ENCODE measurements around the gene RBM38.

Gene RBM38

GRCh38 chr20:57437672-57438330, 46.6 kb downstream of the RBM38 start:
- no peak for DNase-seq

- no peak for DNase-seq
Measured at GRCh38 chr20:57438552-57438951, 47.4 kb downstream of the RBM38 start.

GRCh38 chr20:57439432-57439831, 48.2 kb downstream of the RBM38 start:
- peak; percentile 8 for DNase-seq

GRCh38 chr20:57439993-57440392, 48.8 kb downstream of the RBM38 start:
- DNase-seq = no peak

- no peak for DNase-seq
Measured at GRCh38 chr20:57440678-57441509, 49.7 kb downstream of the RBM38 start.

- DNase-seq = no peak
Measured at GRCh38 chr20:57441510-57442154, 50.4 kb downstream of the RBM38 start.

- no peak for DNase-seq
Measured at GRCh38 chr20:57442158-57442887, 51.1 kb downstream of the RBM38 start.

GRCh38 chr20:57442888-57443239, 51.7 kb downstream of the RBM38 start:
- DNase-seq = no peak

- DNase-seq = no peak
Measured at GRCh38 chr20:57443349-57444265, 52.4 kb downstream of the RBM38 start.

GRCh38 chr20:57444394-57445048, 53.3 kb downstream of the RBM38 start:
- no peak for DNase-seq

GRCh38 chr20:57445298-57445697, 54.1 kb downstream of the RBM38 start:
- DNase-seq = no peak

GRCh38 chr20:57445774-57446173, 54.6 kb downstream of the RBM38 start:
- no peak for DNase-seq

GRCh38 chr20:57448764-57449354, 57.7 kb downstream of the RBM38 start:
- DNase-seq = no peak

GRCh38 chr20:57449398-57450354, 58.5 kb downstream of the RBM38 start:
- DNase-seq = no peak

- DNase-seq = no peak
Measured at GRCh38 chr20:57450419-57450818, 59.2 kb downstream of the RBM38 start.

- no peak for DNase-seq
Measured at GRCh38 chr20:57450931-57451330, 59.7 kb downstream of the RBM38 start.

- no peak for DNase-seq
Measured at GRCh38 chr20:57451431-57451794, 60.2 kb downstream of the RBM38 start.

GRCh38 chr20:57451795-57452661, 60.8 kb downstream of the RBM38 start:
- DNase-seq = no peak

GRCh38 chr20:57455386-57455785, 64.2 kb downstream of the RBM38 start:
- DNase-seq = no peak

Data from kidney glomerular epithelial cell (primary cell).